ENCODE data around the gene PI4KA.

GRCh38 chr22:20746431-20747189, 112.0 kb downstream of the PI4KA start:
- TF ChIP-seq EZH2phosphoT487 (IDR thresholded peaks at IDR 0.05; ENCODE audit: borderline replicate concordance, low read length), result no peak
- TF ChIP-seq, protein P1, sequence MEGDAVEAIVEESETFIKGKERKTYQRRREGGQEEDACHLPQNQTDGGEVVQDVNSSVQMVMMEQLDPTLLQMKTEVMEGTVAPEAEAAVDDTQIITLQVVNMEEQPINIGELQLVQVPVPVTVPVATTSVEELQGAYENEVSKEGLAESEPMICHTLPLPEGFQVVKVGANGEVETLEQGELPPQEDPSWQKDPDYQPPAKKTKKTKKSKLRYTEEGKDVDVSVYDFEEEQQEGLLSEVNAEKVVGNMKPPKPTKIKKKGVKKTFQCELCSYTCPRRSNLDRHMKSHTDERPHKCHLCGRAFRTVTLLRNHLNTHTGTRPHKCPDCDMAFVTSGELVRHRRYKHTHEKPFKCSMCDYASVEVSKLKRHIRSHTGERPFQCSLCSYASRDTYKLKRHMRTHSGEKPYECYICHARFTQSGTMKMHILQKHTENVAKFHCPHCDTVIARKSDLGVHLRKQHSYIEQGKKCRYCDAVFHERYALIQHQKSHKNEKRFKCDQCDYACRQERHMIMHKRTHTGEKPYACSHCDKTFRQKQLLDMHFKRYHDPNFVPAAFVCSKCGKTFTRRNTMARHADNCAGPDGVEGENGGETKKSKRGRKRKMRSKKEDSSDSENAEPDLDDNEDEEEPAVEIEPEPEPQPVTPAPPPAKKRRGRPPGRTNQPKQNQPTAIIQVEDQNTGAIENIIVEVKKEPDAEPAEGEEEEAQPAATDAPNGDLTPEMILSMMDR (IDR thresholded peaks at IDR 0.05; ENCODE audit: low read depth, low read length, poor library complexity, severe bottlenecking), result no peak
